Measurements from ENCODE around the gene PDIA2. TPM values are rescaled to one million over a fixed set of nuclear protein-coding genes. Genes with fewer than 3 reads are reported as not detected.
A peak's percentile ranks its signal among the peaks of the same experiment; 100 is the strongest.

Gene PDIA2
- total RNA-seq, 4 donors from 2014 or later = 3.3 to 8.8 (median 3.7) TPM

- peaks cover 0 to 11% of the 10 kb centered on the region in 2 donors for H3K27me3 ChIP-seq
- TF ChIP-seq EP300 (IDR thresholded peaks at IDR 0.05) (no peak), POLR2A (IDR thresholded peaks at IDR 0.05) (no peak)
- TF ChIP-seq, protein P1, sequence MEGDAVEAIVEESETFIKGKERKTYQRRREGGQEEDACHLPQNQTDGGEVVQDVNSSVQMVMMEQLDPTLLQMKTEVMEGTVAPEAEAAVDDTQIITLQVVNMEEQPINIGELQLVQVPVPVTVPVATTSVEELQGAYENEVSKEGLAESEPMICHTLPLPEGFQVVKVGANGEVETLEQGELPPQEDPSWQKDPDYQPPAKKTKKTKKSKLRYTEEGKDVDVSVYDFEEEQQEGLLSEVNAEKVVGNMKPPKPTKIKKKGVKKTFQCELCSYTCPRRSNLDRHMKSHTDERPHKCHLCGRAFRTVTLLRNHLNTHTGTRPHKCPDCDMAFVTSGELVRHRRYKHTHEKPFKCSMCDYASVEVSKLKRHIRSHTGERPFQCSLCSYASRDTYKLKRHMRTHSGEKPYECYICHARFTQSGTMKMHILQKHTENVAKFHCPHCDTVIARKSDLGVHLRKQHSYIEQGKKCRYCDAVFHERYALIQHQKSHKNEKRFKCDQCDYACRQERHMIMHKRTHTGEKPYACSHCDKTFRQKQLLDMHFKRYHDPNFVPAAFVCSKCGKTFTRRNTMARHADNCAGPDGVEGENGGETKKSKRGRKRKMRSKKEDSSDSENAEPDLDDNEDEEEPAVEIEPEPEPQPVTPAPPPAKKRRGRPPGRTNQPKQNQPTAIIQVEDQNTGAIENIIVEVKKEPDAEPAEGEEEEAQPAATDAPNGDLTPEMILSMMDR (IDR thresholded peaks at IDR 0.05) = no peak
- no peak for DNase-seq (ENCODE audit: low spot score in 2 of 2)
- 85 to 87% methylated on average over 12 to 33 of the region's 34 CpGs for WGBS, 2 donors
- H3K27ac ChIP-seq = peak overlapping the region in 1 of 4 donors; percentile 22
- H3K36me3 ChIP-seq = peaks cover 0 to 17% (median 0%) of the 10 kb centered on the region in 3 donors
- H3K4me1 ChIP-seq = peaks cover 0 to 23% (median 8%) of the 10 kb centered on the region in 4 donors
- H3K4me3 ChIP-seq = no peak overlapping the region
- H3K9me3 ChIP-seq = no peaks in the 10 kb centered on the region
These were observed 12.3 kb upstream of the PDIA2 start for GRCh38 chr16:270381-271255.

DNA sequence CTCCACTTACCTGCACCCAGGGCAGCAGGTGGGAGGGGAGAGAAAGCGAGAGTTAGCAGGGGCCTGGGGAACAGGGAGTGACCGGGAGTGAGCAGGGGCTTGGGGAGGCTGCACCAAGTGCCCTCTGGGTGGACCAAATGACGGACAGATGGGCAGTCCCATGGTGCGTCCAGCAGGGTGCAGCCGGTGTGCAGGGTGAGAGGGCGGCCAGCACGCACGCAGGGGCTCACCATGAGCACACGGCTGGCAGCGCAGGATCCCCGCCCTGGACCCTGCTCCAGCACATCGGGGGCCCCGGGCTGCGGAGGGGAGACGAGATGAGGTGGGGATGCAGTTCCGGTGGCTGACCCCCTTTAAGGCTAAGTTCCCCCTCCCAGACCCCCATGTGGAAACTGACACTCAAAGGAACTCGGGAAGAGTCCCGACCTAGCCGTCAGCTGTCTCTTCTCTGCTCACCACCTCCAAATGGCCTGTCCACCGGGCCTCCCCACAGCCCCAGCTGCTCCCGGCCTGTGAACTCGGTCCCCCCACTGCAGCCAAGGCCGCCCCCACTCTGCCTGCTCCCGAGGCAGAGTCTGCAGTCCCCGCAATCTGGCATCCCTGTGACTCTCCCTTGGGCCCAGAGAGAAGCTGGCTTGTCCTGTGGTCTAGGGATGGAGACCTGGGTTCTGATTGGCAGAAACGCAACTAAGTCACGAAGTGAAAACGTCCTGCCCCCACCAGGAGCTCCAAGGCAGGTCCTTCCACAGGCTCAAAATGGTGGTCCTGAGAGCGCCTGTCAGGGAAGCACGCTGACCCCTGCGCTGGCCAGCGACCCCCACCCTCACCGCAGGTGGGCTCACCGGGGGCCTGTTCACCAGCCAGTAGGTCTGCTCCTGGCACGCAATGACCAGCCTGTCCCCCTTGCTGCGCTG is 10.1 kb upstream of the PDIA2 start:
- TF ChIP-seq POLR2A (IDR thresholded peaks at IDR 0.05) (no peak), EP300 (IDR thresholded peaks at IDR 0.05) (no peak)
- TF ChIP-seq, protein P1 (IDR thresholded peaks at IDR 0.05) = no peak
- H3K4me3 ChIP-seq = no peak overlapping the region
- H3K36me3 ChIP-seq = peaks cover 0 to 15% (median 0%) of the 10 kb centered on the region in 3 donors
- no peak for DNase-seq (ENCODE audit: low spot score in 2 of 2)
- H3K27me3 ChIP-seq = peaks cover 0 to 16% of the 10 kb centered on the region in 2 donors
- WGBS, 2 donors = 72 to 82% methylated on average over 24 to 30 of the region's 36 CpGs
- no peaks in the 10 kb centered on the region for H3K9me3 ChIP-seq
- H3K27ac ChIP-seq = no peak overlapping the region
- H3K4me1 ChIP-seq = peaks cover 0 to 20% (median 8%) of the 10 kb centered on the region in 4 donors

GRCh38 chr16:273547-274421 is 9.2 kb upstream of the PDIA2 start:
- peaks cover 0 to 15% (median 0%) of the 10 kb centered on the region in 3 donors for H3K36me3 ChIP-seq
- no peak for DNase-seq (ENCODE audit: low spot score in 2 of 2)
- 79 to 92% methylated on average over 16 to 18 of the region's 30 CpGs for WGBS, 2 donors
- peaks cover 0 to 20% (median 8%) of the 10 kb centered on the region in 4 donors for H3K4me1 ChIP-seq
- H3K4me3 ChIP-seq = no peak overlapping the region
- TF ChIP-seq, protein P1 (IDR thresholded peaks at IDR 0.05) = no peak
- TF ChIP-seq POLR2A (IDR thresholded peaks at IDR 0.05) (no peak), EP300 (IDR thresholded peaks at IDR 0.05) (no peak)
- peaks cover 0 to 16% of the 10 kb centered on the region in 2 donors for H3K27me3 ChIP-seq
- no peak overlapping the region for H3K27ac ChIP-seq
- H3K9me3 ChIP-seq = no peaks in the 10 kb centered on the region

GRCh38 chr16:275041-275641 is 7.8 kb upstream of the PDIA2 start:
- H3K27ac ChIP-seq = peak overlapping the region in 2 of 4 donors; percentile 20 to 73
- TF ChIP-seq POLR2A (IDR thresholded peaks at IDR 0.05) = no peak
- TF ChIP-seq EP300 (IDR thresholded peaks at IDR 0.05) = no peak
- TF ChIP-seq, protein P1 (IDR thresholded peaks at IDR 0.05) = no peak
- 4 to 7% methylated on average over 5 to 20 of the region's 58 CpGs for WGBS, 2 donors
- no peak for DNase-seq (ENCODE audit: low spot score in 2 of 2)
- peaks cover 0 to 22% of the 10 kb centered on the region in 2 donors for H3K27me3 ChIP-seq
- H3K9me3 ChIP-seq = no peaks in the 10 kb centered on the region
- peak overlapping the region; percentile 34 to 64 (median 40) for H3K4me3 ChIP-seq
- peaks cover 0 to 23% (median 8%) of the 10 kb centered on the region in 4 donors for H3K4me1 ChIP-seq
- peaks cover 0 to 14% (median 0%) of the 10 kb centered on the region in 3 donors for H3K36me3 ChIP-seq

Data from tibial nerve (tissue), 4 donors.